ENCODE data around the gene CSPG4. TPM values are rescaled to one million over a fixed set of nuclear protein-coding genes. Genes with fewer than 3 reads are reported as not detected.

CSPG4 gene
- total RNA-seq, 1 experiment from 2014 or later = 2.4 TPM

DNA sequence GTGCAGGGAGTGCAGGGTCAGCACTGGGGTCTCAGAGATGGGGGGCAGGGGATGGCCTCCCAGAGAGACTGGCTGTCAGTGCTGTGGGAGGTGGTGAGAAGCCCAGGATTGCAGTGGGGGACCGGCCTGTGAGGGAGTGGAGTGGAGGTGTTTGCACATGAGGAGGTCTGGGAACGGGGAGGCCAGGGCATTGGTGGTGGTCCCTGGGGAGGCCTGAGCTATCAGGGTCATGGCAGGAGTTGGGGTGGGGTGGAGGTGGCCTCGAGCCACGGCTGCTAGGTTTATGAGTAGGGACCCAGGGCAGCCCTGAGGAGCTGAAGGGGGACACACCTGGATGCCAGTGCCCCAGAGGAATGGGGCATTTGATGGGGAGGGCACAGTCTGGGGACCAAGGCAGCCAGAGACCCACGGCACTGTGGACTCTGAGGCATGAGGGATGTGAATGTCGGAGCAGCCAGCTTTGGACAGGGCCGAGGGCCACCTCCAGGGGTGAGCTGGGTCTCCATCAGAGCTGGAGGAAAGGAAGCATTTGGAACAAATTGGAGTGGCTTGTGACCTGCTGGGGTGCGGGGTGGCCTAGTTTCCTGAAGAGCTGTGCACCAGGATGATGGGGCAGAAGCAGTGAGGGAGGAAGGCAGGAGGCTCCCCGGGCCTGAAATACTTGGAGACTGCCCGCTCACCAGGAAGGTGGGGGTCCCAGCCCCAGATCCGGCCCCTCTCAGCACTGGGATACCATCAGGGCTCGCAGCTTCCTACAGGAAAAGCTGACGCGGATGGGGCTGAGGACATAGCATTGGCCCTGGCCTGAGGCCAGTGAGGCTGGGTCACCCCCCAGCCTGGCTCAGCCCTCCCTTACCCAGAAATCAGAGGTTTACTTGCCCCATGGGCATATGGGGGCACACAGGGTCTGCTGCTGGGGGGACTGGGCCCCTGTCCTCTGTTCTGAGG lies 9.5 kb upstream of the CSPG4 start:
- H2AFZ ChIP-seq = no peak overlapping the region
- no peak for TF ChIP-seq EZH2 (IDR thresholded peaks at IDR 0.05; ENCODE audit: low read depth)
- TF ChIP-seq, protein P1, sequence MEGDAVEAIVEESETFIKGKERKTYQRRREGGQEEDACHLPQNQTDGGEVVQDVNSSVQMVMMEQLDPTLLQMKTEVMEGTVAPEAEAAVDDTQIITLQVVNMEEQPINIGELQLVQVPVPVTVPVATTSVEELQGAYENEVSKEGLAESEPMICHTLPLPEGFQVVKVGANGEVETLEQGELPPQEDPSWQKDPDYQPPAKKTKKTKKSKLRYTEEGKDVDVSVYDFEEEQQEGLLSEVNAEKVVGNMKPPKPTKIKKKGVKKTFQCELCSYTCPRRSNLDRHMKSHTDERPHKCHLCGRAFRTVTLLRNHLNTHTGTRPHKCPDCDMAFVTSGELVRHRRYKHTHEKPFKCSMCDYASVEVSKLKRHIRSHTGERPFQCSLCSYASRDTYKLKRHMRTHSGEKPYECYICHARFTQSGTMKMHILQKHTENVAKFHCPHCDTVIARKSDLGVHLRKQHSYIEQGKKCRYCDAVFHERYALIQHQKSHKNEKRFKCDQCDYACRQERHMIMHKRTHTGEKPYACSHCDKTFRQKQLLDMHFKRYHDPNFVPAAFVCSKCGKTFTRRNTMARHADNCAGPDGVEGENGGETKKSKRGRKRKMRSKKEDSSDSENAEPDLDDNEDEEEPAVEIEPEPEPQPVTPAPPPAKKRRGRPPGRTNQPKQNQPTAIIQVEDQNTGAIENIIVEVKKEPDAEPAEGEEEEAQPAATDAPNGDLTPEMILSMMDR (conservative IDR thresholded peaks at IDR 0.05) = no peak
- H3K4me2 ChIP-seq = no peak overlapping the region
- no peak overlapping the region for H3K27ac ChIP-seq
- no peaks in the 10 kb centered on the region for H4K20me1 ChIP-seq (ENCODE audit: insufficient read depth)
- POLR2A ChIA-PET (ENCODE audit: unreplicated experiment) = no interaction called here
- H3K36me3 ChIP-seq (ENCODE audit: low read depth) = no peaks in the 10 kb centered on the region
- DNase-seq = no peak
- H3K79me2 ChIP-seq (ENCODE audit: low read depth) = no peaks in the 10 kb centered on the region
- no peak overlapping the region for H3K4me3 ChIP-seq
- no TSS peak for BruUV-seq (replicated peaks)
- peaks cover 37% of the 10 kb centered on the region for H3K4me1 ChIP-seq (replicated peaks; ENCODE audit: insufficient read depth)
- no peaks in the 10 kb centered on the region for H3K9me2 ChIP-seq (ENCODE audit: insufficient read depth)
- H3K27me3 ChIP-seq (ENCODE audit: insufficient read depth, low read depth) = no peaks in the 10 kb centered on the region
- intact Hi-C loops (cut with micrococcal nuclease; ENCODE audit: unreplicated experiment) = loop anchor here (1.0 to 5.0 kb wide), 2 partner anchors 36 to 80 kb away; no protein-coding TSS in a partner anchor
- H3F3A ChIP-seq (ENCODE audit: insufficient read depth, low read depth) = peaks cover 27% of the 10 kb centered on the region
- H3K9me3 ChIP-seq (ENCODE audit: insufficient read depth, low read depth) = no peaks in the 10 kb centered on the region
- CTCF ChIA-PET = interaction anchor here (0.5 kb wide), 1 partner anchor 181 kb away, joined by 3 read pairs; the partner anchor contains the start of gene FBXO22

GRCh38 chr15:75721480-75721922 lies 8.9 kb upstream of the CSPG4 start:
- H4K20me1 ChIP-seq (ENCODE audit: insufficient read depth) = no peaks in the 10 kb centered on the region
- no peak overlapping the region for H3K4me3 ChIP-seq
- H3F3A ChIP-seq (ENCODE audit: insufficient read depth, low read depth) = peaks cover 27% of the 10 kb centered on the region
- no peak overlapping the region for H3K4me2 ChIP-seq
- no peaks in the 10 kb centered on the region for H3K9me2 ChIP-seq (ENCODE audit: insufficient read depth)
- H2AFZ ChIP-seq = no peak overlapping the region
- ChIA-PET POLR2A (ENCODE audit: unreplicated experiment) (no interaction called here), CTCF (interaction anchor here (0.5 kb wide), 1 partner anchor 182 kb away, joined by 3 read pairs; the partner anchor contains the start of gene FBXO22)
- no peaks in the 10 kb centered on the region for H3K27me3 ChIP-seq (ENCODE audit: insufficient read depth, low read depth)
- no peaks in the 10 kb centered on the region for H3K9me3 ChIP-seq (ENCODE audit: insufficient read depth, low read depth)
- intact Hi-C loops (cut with micrococcal nuclease; ENCODE audit: unreplicated experiment) = loop anchor here (1.0 to 5.0 kb wide), 2 partner anchors 35 to 81 kb away; no protein-coding TSS in a partner anchor
- no TSS peak for BruUV-seq (replicated peaks)
- no peaks in the 10 kb centered on the region for H3K79me2 ChIP-seq (ENCODE audit: low read depth)
- H3K36me3 ChIP-seq (ENCODE audit: low read depth) = no peaks in the 10 kb centered on the region
- no peak for DNase-seq
- no peak overlapping the region for H3K27ac ChIP-seq
- H3K4me1 ChIP-seq (replicated peaks; ENCODE audit: insufficient read depth) = peaks cover 44% of the 10 kb centered on the region
- TF ChIP-seq, protein P1 (conservative IDR thresholded peaks at IDR 0.05) = no peak
- TF ChIP-seq EZH2 (IDR thresholded peaks at IDR 0.05; ENCODE audit: low read depth) = no peak

DNA sequence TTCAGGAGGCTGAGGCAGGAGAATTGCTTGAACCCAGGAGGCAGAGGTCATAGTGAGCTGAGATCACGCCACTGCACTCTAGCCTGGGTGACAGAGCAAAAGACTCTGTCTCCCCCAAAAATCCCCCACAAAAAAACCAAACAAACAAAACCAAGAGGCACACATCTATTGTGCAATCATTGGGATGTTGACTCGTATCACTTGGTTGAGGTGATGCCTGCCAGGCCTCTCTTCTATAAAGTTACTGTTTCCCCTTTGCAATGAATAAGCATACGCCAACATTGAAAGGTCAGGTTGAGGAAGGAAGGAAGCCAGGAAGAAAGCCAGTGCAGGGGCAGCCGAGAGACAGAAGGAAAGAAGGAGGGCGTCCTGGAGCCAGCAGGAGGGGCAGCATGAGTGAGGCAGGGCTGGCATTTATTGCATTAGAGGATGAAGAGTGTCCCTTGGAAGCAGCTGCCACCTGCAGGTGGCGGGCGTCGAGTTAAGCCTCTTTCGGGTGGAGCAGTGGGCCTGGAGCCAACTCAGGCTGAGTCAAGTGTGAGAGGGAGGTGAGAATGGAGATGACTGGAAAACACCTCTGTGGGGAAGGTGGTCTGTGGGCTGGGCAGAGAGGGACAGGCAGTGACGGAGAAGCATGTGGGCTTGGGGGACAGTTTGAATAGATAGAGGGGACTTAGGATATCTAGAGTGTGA lies 8.3 kb upstream of the CSPG4 start:
- Histone ChIP-seq H3K9me3 (ENCODE audit: insufficient read depth, low read depth) (no peaks in the 10 kb centered on the region), H3K4me1 (replicated peaks; ENCODE audit: insufficient read depth) (peaks cover 45% of the 10 kb centered on the region), H3K36me3 (ENCODE audit: low read depth) (no peaks in the 10 kb centered on the region), H3K9me2 (ENCODE audit: insufficient read depth) (no peaks in the 10 kb centered on the region), H3K79me2 (ENCODE audit: low read depth) (no peaks in the 10 kb centered on the region), H3F3A (ENCODE audit: insufficient read depth, low read depth) (peaks cover 27% of the 10 kb centered on the region), H3K4me3 (no peak overlapping the region), H4K20me1 (ENCODE audit: insufficient read depth) (no peaks in the 10 kb centered on the region), H2AFZ (no peak overlapping the region), H3K4me2 (peak overlapping the region; percentile 62), H3K27ac (no peak overlapping the region), H3K27me3 (ENCODE audit: insufficient read depth, low read depth) (no peaks in the 10 kb centered on the region)
- TF ChIP-seq, protein P1 (conservative IDR thresholded peaks at IDR 0.05) = peak; percentile 59
- TF ChIP-seq EZH2 (IDR thresholded peaks at IDR 0.05; ENCODE audit: low read depth) = no peak
- DNase-seq = peak; percentile 82 to 85
- intact Hi-C loops (cut with micrococcal nuclease; ENCODE audit: unreplicated experiment) = loop anchor here (1.0 to 5.0 kb wide), 2 partner anchors 35 to 81 kb away; no protein-coding TSS in a partner anchor
- CTCF ChIA-PET = no interaction called here
- no TSS peak for BruUV-seq (replicated peaks)
- POLR2A ChIA-PET (ENCODE audit: unreplicated experiment) = no interaction called here
